Vagina (tissue), 2 donors: ENCODE data around the gene TNFSF13. TPM values are rescaled to one million over a fixed set of nuclear protein-coding genes. Genes with fewer than 3 reads are reported as not detected.

Experiments used
- DNase-seq, 2 donors: peaks; one replicate each; pipeline ENCODE4 v3.0.0-alpha.2; 2017; ENCODE audit errors: extremely low spot score in 2 of 2
- H3K27ac ChIP-seq: fragments of 200-600 bp; sonication (generic); one replicate; pipeline ENCODE4 v1.5.1; 2019
- H3K27me3 ChIP-seq: fragments of 200-600 bp; sonication (generic); one replicate; pipeline ENCODE4 v1.5.1; 2019
- H3K36me3 ChIP-seq, 2 donors: fragments of 200-600 bp; sonication (generic); one replicate each; pipeline ENCODE4 v1.5.1; 2017 to 2019
- H3K4me1 ChIP-seq: fragments of 200-600 bp; sonication (generic); one replicate; pipeline ENCODE4 v1.5.1; 2019
- H3K4me3 ChIP-seq, 2 donors: fragments of 200-600 bp; sonication (generic); 1 replicate in 1 of 2; 2 replicates in 1 of 2; pipeline ENCODE4 v1.5.1; 2016 to 2019
- H3K9me3 ChIP-seq: fragments of 200-600 bp; sonication (generic); one replicate; pipeline ENCODE4 v1.5.1; 2019
- POLR2A ChIP-seq, 2 donors: fragments of 450-650 bp; IDR thresholded peaks; one replicate each; pipeline ENCODE4 v1.6.1; 2017; ENCODE audit warnings: antibody characterized with exemption in 2 of 2, mild to moderate bottlenecking in 2 of 2, moderate library complexity in 2 of 2
- POLR2AphosphoS5 ChIP-seq, 2 donors: sonication (generic); formaldehyde crosslinking; IDR thresholded peaks; one replicate each; pipeline ENCODE4 v1.9.0; 2017; ENCODE audit warnings: antibody characterized with exemption in 2 of 2, mild to moderate bottlenecking in 2 of 2, low read depth in 1 of 2; ENCODE audit not compliant: insufficient read depth in 1 of 2
- intact Hi-C: fragments of 100-400 bp; cut with DNase I; formaldehyde crosslinking; loops from one replicate; pipeline ENCODE4 v1.15.1; 2023
- total RNA-seq: library from RNA; depleted of rRNA; stranded (reverse); fragments of >200 nt; gene quantifications from one replicate; pipeline ENCODE4 v1.2.3, GENCODE V29; 2016
- TF ChIP-seq, protein P1 (sequence below), 3 experiments: fragments of 450-650 bp in 2 of 3; fragments of 200-600 bp in 1 of 3; sonication (generic) in 1 of 3; IDR thresholded peaks; one replicate each; pipeline ENCODE4 v1.5.1; 2017 to 2019; ENCODE audit warnings: antibody characterized with exemption in 3 of 3, mild to moderate bottlenecking in 2 of 3, moderate library complexity in 2 of 3

TNFSF13 gene
- total RNA-seq, 1 donor from 2014 or later = 20.1 TPM

DNA sequence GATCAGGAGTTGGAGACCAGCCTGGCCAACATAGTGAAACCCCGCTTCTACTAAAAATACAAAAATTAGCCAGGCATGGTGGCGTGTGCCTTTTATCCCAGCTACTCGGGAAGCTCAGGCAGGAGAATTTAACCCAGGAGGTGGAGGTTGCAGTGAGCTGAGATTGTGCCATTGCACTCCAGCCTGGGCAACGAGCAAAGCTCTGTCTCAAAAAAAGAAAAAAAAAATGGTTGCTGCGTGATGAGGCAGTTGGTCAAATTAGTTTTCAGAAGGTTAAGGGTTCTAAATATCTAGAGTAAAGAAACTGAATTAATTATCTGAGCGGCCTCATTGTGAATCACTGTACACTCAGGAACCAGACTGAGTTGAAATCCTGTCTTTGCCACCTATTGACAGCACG lies 17.4 kb downstream of the TNFSF13 start:
- no peak for DNase-seq
- Histone ChIP-seq H3K27me3 (no peaks in the 10 kb centered on the region), H3K9me3 (no peaks in the 10 kb centered on the region), H3K27ac (no peak overlapping the region), H3K4me1 (peaks cover 57% of the 10 kb centered on the region), H3K36me3 (peaks cover 6 to 54% of the 10 kb centered on the region in 2 donors), H3K4me3 (no peak overlapping the region)
- intact Hi-C loops = loop anchor here (5.0 kb wide), 1 partner anchor 266 kb away; no protein-coding TSS in a partner anchor
- TF ChIP-seq POLR2AphosphoS5 (IDR thresholded peaks at IDR 0.05; ENCODE audit: insufficient read depth in 1 of 2, low read depth in 1 of 2) = no peak
- no peak for TF ChIP-seq POLR2A (IDR thresholded peaks at IDR 0.05)
- TF ChIP-seq, protein P1, sequence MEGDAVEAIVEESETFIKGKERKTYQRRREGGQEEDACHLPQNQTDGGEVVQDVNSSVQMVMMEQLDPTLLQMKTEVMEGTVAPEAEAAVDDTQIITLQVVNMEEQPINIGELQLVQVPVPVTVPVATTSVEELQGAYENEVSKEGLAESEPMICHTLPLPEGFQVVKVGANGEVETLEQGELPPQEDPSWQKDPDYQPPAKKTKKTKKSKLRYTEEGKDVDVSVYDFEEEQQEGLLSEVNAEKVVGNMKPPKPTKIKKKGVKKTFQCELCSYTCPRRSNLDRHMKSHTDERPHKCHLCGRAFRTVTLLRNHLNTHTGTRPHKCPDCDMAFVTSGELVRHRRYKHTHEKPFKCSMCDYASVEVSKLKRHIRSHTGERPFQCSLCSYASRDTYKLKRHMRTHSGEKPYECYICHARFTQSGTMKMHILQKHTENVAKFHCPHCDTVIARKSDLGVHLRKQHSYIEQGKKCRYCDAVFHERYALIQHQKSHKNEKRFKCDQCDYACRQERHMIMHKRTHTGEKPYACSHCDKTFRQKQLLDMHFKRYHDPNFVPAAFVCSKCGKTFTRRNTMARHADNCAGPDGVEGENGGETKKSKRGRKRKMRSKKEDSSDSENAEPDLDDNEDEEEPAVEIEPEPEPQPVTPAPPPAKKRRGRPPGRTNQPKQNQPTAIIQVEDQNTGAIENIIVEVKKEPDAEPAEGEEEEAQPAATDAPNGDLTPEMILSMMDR (IDR thresholded peaks at IDR 0.05) = no peak

DNA sequence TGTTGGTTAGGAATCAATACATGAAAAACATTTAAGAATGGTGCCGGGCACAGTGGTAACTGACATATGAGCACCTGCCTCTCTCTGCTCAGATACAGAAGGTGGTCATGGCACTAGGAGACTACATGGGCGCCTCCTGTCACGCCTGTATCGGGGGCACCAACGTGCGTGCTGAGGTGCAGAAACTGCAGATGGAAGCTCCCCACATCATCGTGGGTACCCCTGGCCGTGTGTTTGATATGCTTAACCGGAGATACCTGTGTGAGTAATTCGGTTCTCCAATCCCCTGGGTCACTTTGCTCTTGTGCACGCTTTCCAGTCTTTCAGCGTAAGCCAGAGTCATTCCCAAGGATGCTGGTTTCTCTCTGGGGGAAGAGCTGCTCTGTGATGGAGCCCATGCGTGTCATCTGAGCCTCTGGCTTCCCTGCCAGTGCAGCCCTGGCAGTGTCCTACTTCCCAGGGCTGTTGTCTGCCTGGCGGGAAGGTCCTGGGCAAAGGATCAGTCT lies 17.9 kb downstream of the TNFSF13 start:
- Histone ChIP-seq H3K36me3 (peaks cover 6 to 52% of the 10 kb centered on the region in 2 donors), H3K27me3 (no peaks in the 10 kb centered on the region), H3K4me1 (peaks cover 62% of the 10 kb centered on the region), H3K4me3 (no peak overlapping the region), H3K9me3 (no peaks in the 10 kb centered on the region), H3K27ac (no peak overlapping the region)
- intact Hi-C loops = loop anchor here (5.0 kb wide), 1 partner anchor 266 kb away; no protein-coding TSS in a partner anchor
- TF ChIP-seq POLR2A (IDR thresholded peaks at IDR 0.05) (no peak), POLR2AphosphoS5 (IDR thresholded peaks at IDR 0.05; ENCODE audit: insufficient read depth in 1 of 2, low read depth in 1 of 2) (no peak)
- TF ChIP-seq, protein P1 (IDR thresholded peaks at IDR 0.05) = no peak
- peak in 1 of 2 donors; percentile 81 for DNase-seq

DNA sequence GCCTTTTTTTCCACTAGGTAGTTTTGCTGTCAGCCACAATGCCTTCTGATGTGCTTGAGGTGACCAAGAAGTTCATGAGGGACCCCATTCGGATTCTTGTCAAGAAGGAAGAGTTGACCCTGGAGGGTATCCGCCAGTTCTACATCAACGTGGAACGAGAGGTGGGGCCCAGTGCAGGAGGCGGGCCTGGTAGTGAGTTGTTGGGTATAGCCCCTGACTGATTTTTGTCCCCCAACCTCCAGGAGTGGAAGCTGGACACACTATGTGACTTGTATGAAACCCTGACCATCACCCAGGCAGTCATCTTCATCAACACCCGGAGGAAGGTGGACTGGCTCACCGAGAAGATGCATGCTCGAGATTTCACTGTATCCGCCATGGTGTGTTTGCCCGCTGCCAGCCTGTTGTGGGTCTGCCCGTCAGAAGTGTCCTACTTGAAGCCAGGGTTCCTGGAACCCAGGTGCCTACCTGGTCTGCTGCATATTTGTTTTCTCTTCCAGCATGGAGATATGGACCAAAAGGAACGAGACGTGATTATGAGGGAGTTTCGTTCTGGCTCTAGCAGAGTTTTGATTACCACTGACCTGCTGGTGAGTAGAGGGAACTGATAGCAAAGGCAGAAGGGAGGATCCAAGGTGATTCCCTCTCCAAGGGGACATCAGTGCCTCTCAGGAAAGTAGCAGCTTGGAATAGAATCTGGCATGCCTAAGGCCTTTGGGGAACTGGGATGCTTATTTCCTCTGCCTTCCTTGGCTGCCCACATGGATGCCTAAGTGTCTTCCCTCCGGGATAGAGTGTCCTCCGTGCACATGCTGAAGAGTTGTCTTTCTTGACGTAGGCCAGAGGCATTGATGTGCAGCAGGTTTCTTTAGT lies 19.0 kb downstream of the TNFSF13 start:
- no peaks in the 10 kb centered on the region for H3K9me3 ChIP-seq
- peak overlapping the region; percentile 97 for H3K27ac ChIP-seq
- H3K4me3 ChIP-seq = no peak overlapping the region
- no peaks in the 10 kb centered on the region for H3K27me3 ChIP-seq
- H3K36me3 ChIP-seq = peaks cover 6 to 52% of the 10 kb centered on the region in 2 donors
- peaks cover 68% of the 10 kb centered on the region for H3K4me1 ChIP-seq
- peak in 1 of 2 donors; percentile 85 for DNase-seq
- TF ChIP-seq, protein P1 (IDR thresholded peaks at IDR 0.05) = no peak
- no peak for TF ChIP-seq POLR2A (IDR thresholded peaks at IDR 0.05)
- TF ChIP-seq POLR2AphosphoS5 (IDR thresholded peaks at IDR 0.05; ENCODE audit: insufficient read depth in 1 of 2, low read depth in 1 of 2) = no peak
- intact Hi-C loops = loop anchor here (5.0 kb wide), 1 partner anchor 265 kb away; no protein-coding TSS in a partner anchor

DNA sequence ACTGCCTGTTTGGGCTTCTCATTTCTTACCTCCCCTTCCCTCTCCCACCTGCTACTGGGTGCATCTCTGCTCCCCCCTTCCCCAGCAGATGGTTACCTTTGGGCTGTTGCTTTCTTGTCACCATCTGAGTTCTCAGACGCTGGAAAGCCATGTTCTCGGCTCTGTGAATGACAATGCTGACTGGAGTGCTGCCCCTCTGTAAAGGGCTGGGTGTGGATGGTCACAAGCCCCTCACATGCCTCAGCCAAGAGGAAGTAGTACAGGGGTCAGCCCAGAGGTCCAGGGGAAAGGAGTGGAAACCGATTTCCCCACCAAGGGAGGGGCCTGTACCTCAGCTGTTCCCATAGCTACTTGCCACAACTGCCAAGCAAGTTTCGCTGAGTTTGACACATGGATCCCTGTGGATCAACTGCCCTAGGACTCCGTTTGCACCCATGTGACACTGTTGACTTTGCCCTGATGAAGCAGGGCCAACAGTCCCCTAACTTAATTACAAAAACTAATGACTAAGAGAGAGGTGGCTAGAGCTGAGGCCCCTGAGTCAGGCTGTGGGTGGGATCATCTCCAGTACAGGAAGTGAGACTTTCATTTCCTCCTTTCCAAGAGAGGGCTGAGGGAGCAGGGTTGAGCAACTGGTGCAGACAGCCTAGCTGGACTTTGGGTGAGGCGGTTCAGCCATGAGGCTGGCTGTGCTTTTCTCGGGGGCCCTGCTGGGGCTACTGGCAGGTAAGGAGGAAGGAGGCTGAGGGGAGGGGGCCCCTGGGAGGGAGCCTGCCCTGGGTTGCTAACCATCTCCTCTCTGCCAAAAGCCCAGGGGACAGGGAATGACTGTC lies 20.7 kb downstream of the TNFSF13 start, which contains the start of gene CD68:
TSS of gene CD68 (plus strand) at position 638 of the 833 bp plus-strand sequence. CDS start at position 678, 40 bp downstream.
- H3K27me3 ChIP-seq = no peaks in the 10 kb centered on the region
- peak within 1 kb of the TSS; percentile 25 to 28 for H3K4me3 ChIP-seq
- intact Hi-C loops = loop anchor here (5.0 kb wide), 1 partner anchor 263 kb away; no protein-coding TSS in a partner anchor
- peak within 1 kb of the TSS; percentile 97 for H3K27ac ChIP-seq
- TF ChIP-seq POLR2A (IDR thresholded peaks at IDR 0.05) (peak in 1 of 2 donors; percentile 65), POLR2AphosphoS5 (IDR thresholded peaks at IDR 0.05; ENCODE audit: insufficient read depth in 1 of 2, low read depth in 1 of 2) (peak; percentile 84 to 86)
- TF ChIP-seq, protein P1 (IDR thresholded peaks at IDR 0.05) = no peak
- peaks cover 6 to 48% of the 10 kb centered on the region in 2 donors for H3K36me3 ChIP-seq
- no peaks in the 10 kb centered on the region for H3K9me3 ChIP-seq
- DNase-seq = peak in 1 of 2 donors; percentile 90
- peaks cover 73% of the 10 kb centered on the region for H3K4me1 ChIP-seq
